Measurements from ENCODE around the gene CERS2. TPM values are rescaled to one million over a fixed set of nuclear protein-coding genes. Genes with fewer than 3 reads are reported as not detected.

Gene CERS2
- total and polyA plus RNA-seq, 12 donors: 56.5 to 104 (median 76.8) TPM

- TF ChIP-seq, protein P1, sequence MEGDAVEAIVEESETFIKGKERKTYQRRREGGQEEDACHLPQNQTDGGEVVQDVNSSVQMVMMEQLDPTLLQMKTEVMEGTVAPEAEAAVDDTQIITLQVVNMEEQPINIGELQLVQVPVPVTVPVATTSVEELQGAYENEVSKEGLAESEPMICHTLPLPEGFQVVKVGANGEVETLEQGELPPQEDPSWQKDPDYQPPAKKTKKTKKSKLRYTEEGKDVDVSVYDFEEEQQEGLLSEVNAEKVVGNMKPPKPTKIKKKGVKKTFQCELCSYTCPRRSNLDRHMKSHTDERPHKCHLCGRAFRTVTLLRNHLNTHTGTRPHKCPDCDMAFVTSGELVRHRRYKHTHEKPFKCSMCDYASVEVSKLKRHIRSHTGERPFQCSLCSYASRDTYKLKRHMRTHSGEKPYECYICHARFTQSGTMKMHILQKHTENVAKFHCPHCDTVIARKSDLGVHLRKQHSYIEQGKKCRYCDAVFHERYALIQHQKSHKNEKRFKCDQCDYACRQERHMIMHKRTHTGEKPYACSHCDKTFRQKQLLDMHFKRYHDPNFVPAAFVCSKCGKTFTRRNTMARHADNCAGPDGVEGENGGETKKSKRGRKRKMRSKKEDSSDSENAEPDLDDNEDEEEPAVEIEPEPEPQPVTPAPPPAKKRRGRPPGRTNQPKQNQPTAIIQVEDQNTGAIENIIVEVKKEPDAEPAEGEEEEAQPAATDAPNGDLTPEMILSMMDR (IDR thresholded peaks at IDR 0.05): no peak
- no peak overlapping the region for H3K4me3 ChIP-seq
- intact Hi-C loops (cut with DNase I): no loop called here
- peaks cover 0 to 4% (median 0%) of the 10 kb centered on the region in 9 donors for H3K4me1 ChIP-seq
- no peaks in the 10 kb centered on the region for H3K9me3 ChIP-seq
- DNase-seq (no peak), ATAC-seq (no peak)
- WGBS, 2 donors: 64 to 70% methylated on average over 4 of the region's 4 CpGs
- H3K27me3 ChIP-seq: no peaks in the 10 kb centered on the region
- no peak overlapping the region for H3K27ac ChIP-seq
- H3K36me3 ChIP-seq: peaks cover 0 to 100% (median 73%) of the 10 kb centered on the region in 9 donors
Observed at GRCh38 chr1:150961756-150962155, 12.9 kb downstream of the CERS2 start.

DNA sequence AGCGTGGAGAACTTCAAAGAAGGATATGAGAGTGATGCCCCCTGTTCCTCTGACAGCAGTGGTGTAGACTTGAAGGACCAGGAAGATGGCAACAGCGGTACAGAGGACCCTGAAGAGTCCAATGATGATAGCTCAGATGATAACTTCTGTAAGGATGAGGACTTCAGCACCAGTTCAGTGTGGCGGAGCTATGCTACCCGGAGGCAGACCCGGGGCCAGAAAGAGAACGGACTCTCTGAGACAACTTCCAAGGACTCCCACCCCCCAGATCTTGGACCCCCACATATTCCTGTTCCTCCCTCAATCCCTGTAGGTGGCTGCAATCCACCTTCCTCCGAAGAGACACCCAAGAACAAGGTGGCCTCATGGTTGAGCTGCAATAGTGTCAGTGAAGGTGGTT lies 14.0 kb downstream of the CERS2 start:
- peaks cover 0 to 100% (median 62%) of the 10 kb centered on the region in 9 donors for H3K36me3 ChIP-seq

GRCh38 chr1:150957666-150958065 lies 17.0 kb downstream of the CERS2 start:
- DNase-seq: no peak
- H3K4me3 ChIP-seq: no peak overlapping the region
- H3K9me3 ChIP-seq: no peaks in the 10 kb centered on the region
- no peak overlapping the region for H3K27ac ChIP-seq
- intact Hi-C loops (cut with DNase I): no loop called here
- H3K27me3 ChIP-seq: no peaks in the 10 kb centered on the region
- peaks cover 0 to under 1% (median 0%) of the 10 kb centered on the region in 9 donors for H3K4me1 ChIP-seq
- WGBS, 2 donors: 97 to 98% methylated on average over 11 of the region's 11 CpGs
- ATAC-seq: no peak
- H3K36me3 ChIP-seq: peaks cover 0 to 100% (median 61%) of the 10 kb centered on the region in 9 donors
- TF ChIP-seq, protein P1 (IDR thresholded peaks at IDR 0.05): no peak

More for the DNA sequence above, 14.0 kb downstream of the CERS2 start:
- WGBS, 2 donors: 96 to 97% methylated on average over 7 of the region's 7 CpGs
- no peaks in the 10 kb centered on the region for H3K27me3 ChIP-seq
- TF ChIP-seq, protein P1 (IDR thresholded peaks at IDR 0.05): no peak
- no peak overlapping the region for H3K4me3 ChIP-seq
- ATAC-seq (no peak), DNase-seq (no peak)
- intact Hi-C loops (cut with DNase I): no loop called here
- H3K27ac ChIP-seq: no peak overlapping the region
- peaks cover 0 to 4% (median 0%) of the 10 kb centered on the region in 9 donors for H3K4me1 ChIP-seq
- no peaks in the 10 kb centered on the region for H3K9me3 ChIP-seq

GRCh38 chr1:150955280-150955679 lies 19.4 kb downstream of the CERS2 start:
- ATAC-seq: peak in 1 of 8 donors; percentile 15

More at GRCh38 chr1:150955280-150955679, 19.4 kb downstream of the CERS2 start:
- TF ChIP-seq, protein P1 (IDR thresholded peaks at IDR 0.05): no peak
- Histone ChIP-seq H3K9me3 (no peaks in the 10 kb centered on the region), H3K4me1 (no peaks in the 10 kb centered on the region), H3K4me3 (no peak overlapping the region), H3K27ac (no peak overlapping the region), H3K27me3 (no peaks in the 10 kb centered on the region), H3K36me3 (peaks cover 0 to 100% (median 69%) of the 10 kb centered on the region in 9 donors)
- intact Hi-C loops (cut with DNase I): no loop called here
- DNase-seq: no peak
